ENCODE data around the gene DOCK7.

Gene DOCK7

DNA sequence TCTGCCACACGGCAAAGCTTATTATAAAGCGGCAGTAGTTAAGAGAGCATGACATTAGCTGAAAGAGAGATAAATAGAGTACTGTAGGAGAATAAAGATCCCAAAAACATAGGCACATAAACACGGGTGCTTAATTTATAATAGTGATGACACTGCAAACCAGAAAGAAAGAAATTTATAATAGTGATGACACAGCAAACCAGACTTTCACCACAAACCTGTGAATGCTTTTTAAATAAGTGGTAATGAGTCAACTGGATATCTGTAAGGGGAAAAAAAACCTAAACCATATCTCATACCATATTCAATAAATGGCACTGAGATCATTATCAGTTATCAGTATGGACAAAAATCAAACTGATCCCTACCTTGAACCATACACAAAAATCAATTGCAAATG, 225.8 kb downstream of the DOCK7 start:
- FAIRE-seq (no peak), DNase-seq (ENCODE audit: low spot score) (no peak)

DNA sequence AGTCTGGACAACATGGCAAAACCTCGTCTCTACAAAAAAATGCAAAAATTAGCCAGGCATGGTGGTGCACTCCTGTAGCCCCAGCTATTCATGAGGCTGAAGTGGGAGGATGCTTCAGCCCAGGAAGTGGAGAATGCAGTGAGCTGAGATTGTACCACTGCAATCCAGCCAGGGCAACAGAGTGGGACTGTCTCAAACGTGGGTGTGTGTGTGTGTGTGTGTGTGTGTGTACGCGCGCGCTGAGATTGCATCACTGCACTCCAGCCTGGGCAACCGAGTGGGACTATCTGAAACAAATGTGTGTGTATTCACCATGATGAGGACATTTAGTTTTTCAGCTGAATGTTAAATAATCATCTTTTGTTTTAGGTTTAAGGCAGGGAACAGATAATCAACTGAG, 230.2 kb downstream of the DOCK7 start:
- no peak for DNase-seq (ENCODE audit: low spot score)
- no peak for FAIRE-seq

DNA sequence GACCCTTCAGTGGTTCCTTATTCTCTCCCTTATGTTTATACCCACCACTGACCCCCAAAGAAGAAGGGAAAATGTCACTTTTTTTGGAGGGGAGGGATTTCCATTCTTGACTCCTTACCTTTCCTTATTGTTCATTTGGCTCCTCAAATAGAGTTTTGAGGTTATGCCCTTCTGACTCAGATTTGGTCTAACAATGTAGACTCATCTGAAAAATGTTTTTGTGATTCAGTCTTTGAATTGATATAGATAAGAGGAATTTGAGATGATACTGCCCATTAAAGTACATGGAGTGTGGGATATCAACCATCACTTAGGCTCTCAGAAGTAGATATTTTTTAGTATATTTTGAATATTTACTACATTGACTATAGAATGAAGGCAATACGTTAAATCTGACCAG, 235.2 kb downstream of the DOCK7 start:
- no peak for DNase-seq (ENCODE audit: low spot score)
- no peak for FAIRE-seq

DNA sequence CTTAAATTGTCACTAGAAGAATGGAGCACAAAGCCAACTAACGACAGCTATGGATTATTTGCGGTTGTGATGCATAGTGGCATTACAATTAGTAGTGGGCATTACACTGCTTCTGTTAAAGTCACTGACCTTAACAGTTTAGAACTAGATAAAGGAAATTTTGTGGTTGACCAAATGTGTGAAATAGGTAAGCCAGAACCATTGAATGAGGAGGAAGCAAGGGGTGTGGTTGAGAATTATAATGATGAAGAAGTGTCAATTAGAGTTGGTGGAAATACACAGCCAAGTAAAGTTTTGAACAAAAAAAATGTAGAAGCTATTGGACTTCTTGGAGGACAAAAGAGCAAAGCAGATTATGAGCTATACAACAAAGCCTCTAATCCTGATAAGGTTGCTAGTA, 237.9 kb downstream of the DOCK7 start:
- no peak for DNase-seq (ENCODE audit: low spot score)
- no peak for FAIRE-seq

DNA sequence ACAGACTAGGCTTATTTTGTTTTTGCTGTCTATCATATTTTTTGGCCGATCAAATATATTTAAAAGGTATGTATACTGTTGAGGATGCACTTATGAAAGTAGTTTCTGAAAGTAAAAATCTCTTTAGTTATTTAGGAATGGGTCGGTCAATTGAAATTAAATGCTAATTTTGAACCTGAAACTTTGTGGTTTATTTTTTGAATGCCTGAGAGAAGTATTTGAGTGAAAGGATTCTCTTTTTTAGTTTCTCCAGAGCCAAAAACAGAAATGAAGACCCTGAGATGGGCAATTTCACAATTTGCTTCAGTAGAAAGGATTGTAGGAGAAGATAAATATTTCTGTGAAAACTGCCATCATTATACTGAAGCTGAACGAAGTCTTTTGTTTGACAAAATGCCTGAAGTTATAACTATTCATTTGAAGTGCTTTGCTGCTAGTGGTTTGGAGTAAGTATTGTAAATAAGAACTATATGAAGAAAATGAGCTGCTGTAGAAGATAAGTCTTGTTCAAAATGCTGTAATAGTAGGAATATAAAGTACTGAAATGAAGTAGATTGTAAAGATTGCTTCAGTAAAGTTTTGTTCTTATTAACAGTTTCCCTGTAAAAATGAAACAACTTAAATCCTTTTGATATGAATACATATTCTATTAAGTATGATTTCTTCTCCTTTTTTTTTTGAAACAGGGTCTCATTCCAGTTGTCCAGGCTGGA, 239.8 kb downstream of the DOCK7 start:
- no peak for FAIRE-seq
- no peak for DNase-seq (ENCODE audit: low spot score)

DNA sequence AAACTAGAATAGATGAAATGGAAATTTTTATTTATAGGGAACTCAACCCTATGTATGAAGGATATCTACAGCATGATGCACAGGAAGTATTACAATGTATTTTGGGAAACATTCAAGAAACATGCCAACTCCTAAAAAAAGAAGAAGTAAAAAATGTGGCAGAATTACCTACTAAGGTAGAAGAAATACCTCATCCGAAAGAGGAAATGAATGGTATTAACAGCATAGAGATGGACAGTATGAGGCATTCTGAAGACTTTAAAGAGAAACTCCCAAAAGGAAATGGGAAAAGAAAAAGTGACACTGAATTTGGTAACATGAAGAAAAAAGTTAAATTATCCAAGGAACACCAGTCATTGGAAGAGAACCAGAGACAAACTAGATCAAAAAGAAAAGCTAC, 243.5 kb downstream of the DOCK7 start:
- no peak for FAIRE-seq
- no peak for DNase-seq (ENCODE audit: low spot score)

DNA sequence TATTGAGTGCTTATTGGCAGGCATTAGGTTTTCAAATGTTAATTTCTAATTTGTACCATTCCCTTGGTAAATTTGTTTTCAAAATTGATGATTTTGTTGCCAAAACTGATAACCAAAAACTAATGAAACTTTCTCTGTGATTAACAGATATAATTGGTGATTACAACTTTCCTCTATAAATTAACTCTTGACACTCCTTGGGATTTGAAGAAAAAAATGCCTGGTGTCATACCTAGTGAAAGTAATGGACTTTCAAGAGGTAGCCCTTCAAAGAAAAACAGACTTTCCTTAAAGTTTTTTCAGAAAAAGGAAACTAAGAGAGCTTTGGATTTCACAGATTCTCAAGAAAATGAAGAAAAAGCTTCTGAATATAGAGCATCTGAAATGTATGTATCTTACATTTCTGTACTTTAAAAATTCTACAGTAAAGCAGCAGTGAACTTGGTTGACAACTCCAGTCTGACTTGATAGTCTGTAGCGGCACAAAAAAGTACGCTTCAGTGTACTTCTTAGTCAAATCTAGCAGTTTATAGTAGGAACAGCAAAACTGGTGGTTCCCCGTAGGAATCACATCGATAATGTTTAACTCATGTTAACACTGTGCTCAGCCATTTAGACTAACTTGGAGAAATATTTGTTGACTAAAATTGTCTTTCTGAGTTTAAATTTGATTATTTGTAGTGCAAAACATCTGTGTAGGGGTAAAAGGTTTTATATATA, 248.4 kb downstream of the DOCK7 start:
- DNase-seq (ENCODE audit: low spot score), result no peak

DNA sequence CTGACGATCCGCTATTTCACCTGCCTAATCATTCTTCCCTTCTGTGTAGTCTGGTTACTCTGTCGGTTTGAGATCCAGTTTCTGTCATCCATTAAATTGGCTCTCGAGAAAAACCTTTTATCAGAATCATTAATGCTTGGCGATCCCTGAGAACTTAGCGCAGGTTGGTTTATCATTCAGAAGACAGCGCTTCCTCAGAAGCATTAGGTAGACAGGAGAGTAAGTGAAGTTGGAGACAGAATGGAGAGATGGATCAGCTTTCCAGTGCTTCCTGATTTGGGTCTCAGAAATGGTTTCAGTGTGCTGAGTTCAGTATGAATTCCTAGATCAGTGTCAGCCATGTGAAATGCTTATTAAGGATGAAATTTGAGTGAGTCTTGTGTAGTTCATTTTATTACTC, 250.0 kb downstream of the DOCK7 start:
- FAIRE-seq (no peak), DNase-seq (ENCODE audit: low spot score) (no peak)

More for the DNA sequence above, 248.4 kb downstream of the DOCK7 start:
- FAIRE-seq, result no peak

DNA sequence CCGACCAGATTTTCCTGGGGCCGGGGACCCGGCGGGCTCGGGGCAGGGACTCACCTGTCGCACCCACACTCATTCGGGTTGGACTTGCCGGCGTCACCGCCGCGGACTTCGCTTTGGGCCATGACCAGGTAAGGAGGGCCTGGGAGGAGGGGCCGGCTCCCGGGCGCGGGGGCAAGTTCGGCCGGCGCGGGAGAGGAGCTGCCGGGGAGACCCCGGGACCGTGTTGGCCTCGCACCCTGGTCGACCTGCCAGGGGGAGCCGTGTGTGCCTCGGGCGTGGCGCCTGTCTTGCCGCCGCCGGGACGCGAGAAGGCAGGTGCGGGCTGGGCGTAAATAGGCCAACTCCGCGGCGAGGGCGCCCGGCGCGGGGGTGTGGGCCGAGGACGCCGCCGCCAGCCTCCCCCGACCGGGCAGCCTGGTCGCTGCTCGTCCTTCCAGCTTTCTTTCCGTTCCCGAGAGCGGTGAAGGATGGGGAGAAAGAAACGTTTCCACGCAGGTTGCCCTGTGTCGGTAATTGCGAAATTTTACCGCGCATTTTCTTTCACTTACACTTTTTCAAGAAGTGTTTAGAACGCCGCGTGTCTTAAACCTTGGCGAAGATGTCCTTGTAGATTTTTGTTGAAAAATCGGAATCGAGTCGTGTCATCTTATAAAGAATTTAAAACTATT, 250.8 kb downstream of the DOCK7 start:
- peak; percentile 24 for DNase-seq (ENCODE audit: low spot score)
- FAIRE-seq, result no peak

DNA sequence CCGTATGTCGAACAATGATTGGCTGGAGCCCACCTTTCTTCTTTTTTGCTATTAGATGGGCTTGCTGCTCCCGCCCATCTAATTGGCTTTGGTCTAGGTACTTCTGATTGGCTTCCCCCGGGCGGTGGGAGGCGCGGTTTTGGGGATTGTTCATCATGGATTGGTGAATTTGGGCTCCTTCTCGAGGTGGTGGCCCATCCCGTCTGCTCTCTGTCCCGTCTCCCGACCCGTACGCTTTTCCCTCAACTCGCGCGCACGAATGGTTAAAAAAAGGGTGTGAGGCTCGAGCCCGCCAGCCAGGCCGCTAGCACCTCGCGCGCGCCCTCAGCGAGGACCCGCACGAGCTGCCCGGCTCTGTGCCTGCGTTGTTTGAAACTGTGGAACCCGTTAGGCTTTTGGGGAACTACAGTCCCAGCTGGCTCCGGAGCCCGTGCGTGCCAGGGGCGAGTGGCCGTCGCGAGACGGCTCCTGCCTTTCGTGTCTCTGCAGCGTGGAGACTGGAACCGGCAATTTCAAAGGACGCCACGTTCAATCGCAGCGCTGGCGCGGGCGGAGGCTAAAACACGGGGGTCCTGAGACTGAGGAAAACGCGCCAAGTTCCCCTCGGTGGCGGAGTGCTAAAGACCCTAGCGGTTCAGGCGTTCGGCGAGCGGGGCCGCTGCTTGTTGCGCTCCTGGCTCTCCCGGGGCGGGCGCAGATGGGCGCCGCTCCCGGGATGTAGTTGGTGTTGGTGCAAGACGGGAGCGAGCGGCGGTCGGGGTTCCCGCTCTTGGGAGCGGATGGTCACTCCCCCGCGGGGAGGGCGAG, 251.5 kb downstream of the DOCK7 start, which contains the start of gene USP1:
Gene USP1 (plus strand): TSS at position 584 of the 807 bp plus-strand sequence. CDS start 2,819 bp downstream, outside the sequence.
- DNase-seq (ENCODE audit: low spot score) (peak; percentile 94), FAIRE-seq (peak; percentile 67)

DNA sequence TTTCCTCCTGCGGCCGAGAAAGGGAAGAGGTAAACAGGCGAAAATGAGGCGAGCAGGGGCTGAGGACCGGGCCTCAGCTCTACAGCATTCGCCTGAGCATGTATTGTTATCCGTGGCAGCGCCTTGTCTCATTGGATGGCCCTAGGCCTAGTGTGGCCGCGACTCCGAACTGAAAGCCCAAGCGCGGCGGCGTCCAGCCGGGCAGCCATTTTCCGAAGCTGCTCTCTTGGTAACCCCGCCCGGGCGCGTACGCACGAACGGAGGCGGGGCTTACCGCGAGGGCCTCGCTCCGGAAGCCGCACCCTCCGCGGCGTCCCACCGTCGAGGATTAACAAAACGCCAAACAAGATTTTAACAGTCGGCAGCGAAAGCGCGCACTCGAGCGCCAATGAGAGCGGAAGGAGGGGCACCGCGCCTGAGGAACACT, 252.1 kb downstream of the DOCK7 start:
- DNase-seq (ENCODE audit: low spot score) (no peak), FAIRE-seq (no peak)

DNA sequence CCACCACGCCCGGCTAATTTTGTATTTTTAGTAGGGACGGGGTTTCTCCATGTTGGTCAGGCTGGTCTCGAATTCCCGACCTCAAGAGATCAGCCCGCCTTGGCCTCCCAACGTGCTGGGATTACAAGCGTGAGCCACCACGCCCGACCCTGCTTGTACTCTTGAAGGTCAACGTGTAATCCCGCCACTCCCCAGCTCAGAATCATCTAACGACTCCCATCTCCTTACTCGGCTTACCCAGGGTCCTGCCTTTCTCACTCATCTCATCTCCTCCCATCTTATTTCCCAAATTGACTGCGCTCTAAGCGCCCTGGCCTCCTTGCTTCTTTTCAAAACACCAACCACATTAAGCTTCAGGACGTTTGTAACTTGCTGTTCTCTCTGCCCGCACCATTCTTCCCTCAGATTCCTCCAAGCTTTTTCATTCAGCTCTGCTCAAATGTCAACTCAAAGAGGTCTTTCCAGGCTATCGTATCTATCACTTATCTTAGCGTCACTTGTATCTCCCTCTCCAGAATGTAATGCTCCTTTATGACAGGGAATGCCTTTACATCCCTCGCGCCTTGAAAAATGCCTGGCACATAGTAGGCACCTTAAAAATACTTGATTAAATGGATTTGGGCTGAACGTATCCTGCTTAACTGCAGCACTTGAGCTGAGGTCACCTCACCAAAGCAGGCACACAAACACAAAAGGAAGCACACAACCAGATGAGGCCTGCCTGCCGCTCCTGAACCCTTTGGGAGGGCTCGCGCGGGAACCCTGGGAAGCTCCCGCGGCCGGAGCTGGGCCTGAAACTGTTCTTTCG, 252.8 kb downstream of the DOCK7 start:
- DNase-seq (ENCODE audit: low spot score), result no peak

DNA sequence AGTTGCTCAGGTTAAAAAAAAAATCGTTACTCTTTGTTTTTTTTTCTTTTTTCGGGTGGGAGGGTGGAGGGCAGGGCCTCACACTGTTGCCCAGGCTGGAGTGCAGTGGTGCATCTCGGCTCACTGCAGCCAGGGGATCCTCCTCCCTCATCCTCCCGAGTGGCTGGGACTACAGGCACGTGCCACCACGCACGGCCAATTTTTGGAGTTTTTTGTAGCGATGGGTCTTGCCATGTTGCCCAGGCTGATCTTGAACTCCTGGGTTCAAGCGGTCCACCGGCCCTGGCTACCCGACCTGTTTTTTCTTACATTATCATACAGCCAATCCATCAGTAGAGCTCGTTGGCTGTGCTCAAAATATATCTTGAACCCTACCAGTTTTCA, 253.6 kb downstream of the DOCK7 start:
- FAIRE-seq (no peak), DNase-seq (ENCODE audit: low spot score) (no peak)

More for the DNA sequence above, 252.8 kb downstream of the DOCK7 start:
- FAIRE-seq, result no peak

DNA sequence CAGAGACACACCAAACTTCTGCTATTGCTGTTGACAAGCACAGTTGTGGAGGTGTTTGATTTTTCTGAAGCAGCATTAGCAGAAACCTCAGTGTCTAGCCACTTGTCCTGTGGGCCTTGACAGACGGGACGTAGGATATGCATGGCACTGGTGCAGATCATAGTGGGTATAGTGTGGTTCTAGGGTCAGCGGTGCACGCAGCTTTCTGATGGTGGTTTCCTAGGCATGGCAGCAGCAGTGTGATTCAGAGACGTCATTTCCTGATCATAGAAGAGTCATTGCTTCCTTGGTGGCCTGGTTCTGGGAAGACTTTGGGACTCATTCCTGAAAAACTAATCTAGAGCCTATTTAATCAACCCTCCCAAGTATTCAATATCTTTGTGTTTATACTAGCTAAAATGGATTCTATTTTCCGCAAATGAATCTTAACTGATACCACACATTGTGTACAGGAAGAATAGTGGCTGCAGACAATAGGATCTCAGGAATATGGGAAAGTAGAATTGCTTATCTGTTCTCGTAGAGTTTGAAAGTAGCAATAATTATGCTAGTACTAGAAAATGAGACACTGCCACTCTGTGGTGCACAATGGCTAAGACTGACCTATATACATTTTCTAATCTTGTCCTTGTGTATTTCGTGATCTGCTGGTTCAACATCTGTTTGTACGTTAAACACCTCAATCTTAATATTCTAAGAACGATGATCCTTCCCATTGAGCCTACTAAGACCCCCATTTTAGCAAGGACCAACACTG, 254.1 kb downstream of the DOCK7 start:
- FAIRE-seq (no peak), DNase-seq (ENCODE audit: low spot score) (no peak)

DNA sequence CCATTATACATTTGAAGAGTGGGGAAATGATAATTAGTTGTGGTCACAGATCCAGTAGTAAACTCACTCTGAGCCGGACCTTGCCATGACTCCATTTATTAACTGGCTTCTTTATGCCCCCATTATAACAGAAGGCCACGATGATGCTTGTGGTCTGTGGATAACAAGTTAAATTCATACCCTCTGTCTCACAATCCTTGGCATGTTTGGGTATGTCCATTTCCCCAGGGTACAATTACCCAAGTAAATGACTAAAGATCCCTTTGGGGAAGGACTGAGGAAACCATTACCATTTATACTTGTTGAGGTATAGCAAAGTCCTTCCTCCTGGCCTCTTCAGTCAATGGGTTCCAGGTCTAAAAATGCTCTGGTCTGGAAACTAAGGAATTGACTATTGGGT, 258.6 kb downstream of the DOCK7 start:
- no peak for DNase-seq (ENCODE audit: low spot score)
- no peak for FAIRE-seq

DNA sequence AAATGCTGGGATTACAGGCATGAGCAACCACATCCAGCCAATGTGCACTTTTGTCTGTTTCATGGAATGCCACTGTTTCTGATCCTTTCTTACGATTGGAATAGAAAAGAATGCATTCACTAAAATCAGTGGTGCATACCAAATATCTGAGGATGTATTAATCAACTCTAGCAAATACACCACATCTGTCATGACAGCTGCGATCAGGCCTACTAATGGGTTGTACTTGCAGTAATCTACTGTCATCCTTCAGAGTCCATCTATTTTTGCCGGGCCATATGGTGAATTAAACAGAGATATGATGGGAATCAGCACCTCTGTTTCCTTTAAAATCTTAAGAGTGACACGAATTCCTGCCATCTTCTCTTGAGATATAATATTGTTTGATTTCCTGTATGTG, 259.8 kb downstream of the DOCK7 start:
- FAIRE-seq (no peak), DNase-seq (ENCODE audit: low spot score) (no peak)

DNA sequence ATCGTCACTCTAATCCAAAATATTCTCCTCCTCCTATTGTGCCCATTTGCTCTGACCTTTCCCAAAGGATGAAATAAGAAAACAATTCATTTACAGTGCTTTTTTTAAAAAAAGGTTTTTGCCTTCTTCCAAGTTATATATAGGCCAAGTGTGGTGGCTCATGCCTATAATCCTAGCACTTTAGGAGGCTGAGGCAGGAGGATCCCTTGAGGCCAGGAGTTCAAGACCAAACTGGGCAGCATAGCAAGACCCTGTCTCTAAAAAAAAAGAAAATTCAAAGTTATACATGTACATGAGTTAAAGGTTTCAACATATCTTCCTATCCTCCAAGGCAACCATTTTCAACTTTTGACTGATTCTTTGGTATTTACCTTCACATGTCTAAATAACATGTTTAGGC, 261.4 kb downstream of the DOCK7 start:
- DNase-seq (ENCODE audit: low spot score) (no peak), FAIRE-seq (no peak)

DNA sequence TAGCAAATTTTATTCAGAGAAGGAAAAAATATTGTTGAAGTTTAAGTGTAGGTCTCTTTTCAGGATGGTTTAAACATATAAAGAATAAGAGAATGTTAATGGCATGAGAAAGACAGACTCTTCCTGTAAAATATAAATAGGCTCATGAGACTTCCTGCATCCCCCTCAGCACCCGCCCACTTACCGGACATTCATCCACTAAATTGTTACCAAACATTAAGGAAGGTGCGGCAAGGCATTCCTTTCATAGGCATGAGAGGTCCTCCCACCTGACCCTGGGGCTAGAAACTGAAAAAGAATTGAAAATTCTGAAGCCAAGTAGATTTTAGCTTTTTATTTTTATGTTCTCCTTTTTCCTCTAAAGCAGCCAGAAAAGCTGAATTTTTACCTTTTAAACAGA, 261.9 kb downstream of the DOCK7 start:
- FAIRE-seq (no peak), DNase-seq (ENCODE audit: low spot score) (peak; percentile 18)

DNA sequence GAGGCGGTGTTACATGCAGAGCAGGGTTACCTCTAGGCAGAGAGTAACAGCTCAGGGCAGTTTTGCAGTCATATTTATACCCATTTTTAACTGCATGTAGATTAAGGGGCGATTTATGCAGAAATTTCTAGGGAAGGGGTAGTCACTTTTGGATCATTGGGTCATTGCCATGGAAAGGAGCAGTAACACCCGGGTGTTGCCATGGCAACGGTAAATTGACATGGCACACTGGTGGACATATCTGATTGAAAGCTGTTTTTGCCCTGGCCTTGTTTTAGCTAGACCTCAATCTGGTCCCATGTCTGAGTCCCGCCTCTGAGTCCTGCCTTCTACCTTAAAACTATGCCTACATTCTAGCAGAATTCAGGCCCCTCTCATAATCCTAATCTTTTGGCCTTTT, 263.1 kb downstream of the DOCK7 start:
- FAIRE-seq (no peak), DNase-seq (ENCODE audit: low spot score) (no peak)

DNA sequence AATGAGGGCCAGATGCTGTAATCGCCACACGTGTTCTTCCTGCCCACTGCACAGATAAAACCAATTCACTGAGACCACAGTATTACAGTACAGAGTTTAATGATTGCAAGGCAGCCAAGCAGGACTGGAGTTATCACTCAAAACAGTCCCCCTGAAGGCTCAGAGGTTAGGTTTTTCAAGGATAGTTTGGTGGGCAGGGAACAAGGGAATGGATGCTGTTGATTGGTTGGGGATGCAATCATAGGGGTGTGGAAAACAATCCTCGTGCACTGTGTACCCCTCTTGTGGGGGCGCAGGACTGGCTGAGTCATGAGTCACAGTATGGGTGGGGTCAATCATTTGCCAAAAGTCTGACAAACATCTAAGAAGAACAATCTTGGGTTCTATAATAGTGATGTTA, 263.8 kb downstream of the DOCK7 start:
- peak; percentile 17 for FAIRE-seq
- no peak for DNase-seq (ENCODE audit: low spot score)

All from urothelium cell line (cell line).